ENCODE data around the gene PI4KB. TPM values are rescaled to one million over a fixed set of nuclear protein-coding genes. Genes with fewer than 3 reads are reported as not detected.

Gene PI4KB
- polyA plus RNA-seq, 1 of the 3 experiments (the other 2 are of a cell fraction), result 62.9 TPM

GRCh38 chr1:151259351-151259750 lies 67.9 kb downstream of the PI4KB start:
- DNase-seq, result no peak
- POLR2A ChIA-PET, result interaction anchor here (1.0 kb wide), 1 partner anchor 70 kb away, joined by 3 read pairs; the partner anchor contains the start of gene VPS72
- CTCF ChIA-PET, result interaction anchor here (0.9 to 1.4 kb wide), 2 partner anchors 7 to 81 kb away, joined by 4 to 5 read pairs; no protein-coding TSS in a partner anchor

GRCh38 chr1:151255381-151255780 lies 71.8 kb downstream of the PI4KB start:
- H3K4me3 ChIP-seq (ENCODE audit: low read depth in 2 of 2, low read length in 1 of 2), result peak overlapping the region; percentile 58 to 76
- H3K4me2 ChIP-seq, result peak overlapping the region; percentile 84
- peaks cover 60% of the 10 kb centered on the region for H3K79me2 ChIP-seq (ENCODE audit: insufficient read depth)
- H3K27ac ChIP-seq (ENCODE audit: low read depth in 2 of 2, low read length in 1 of 2), result peak overlapping the region; percentile 72 to 87
- no peak overlapping the region for H2AFZ ChIP-seq (ENCODE audit: low read depth)
- ChIA-PET CTCF (interaction anchor here (1.0 to 1.6 kb wide), 3 partner anchors 18 to 156 kb away, joined by 3 to 5 read pairs (median 4); partner anchors contain the start of gene ZNF687), POLR2A (interaction anchor here (0.9 to 1.8 kb wide), 4 partner anchors 26 to 566 kb away, joined by 3 to 11 read pairs (median 5); partner anchors contain the start of genes VPS72 and ZNF687)
- peaks cover 15% of the 10 kb centered on the region; the same call in 1 of the 2 replicates for H4K20me1 ChIP-seq (ENCODE audit: insufficient read depth)
- H3K27me3 ChIP-seq (ENCODE audit: insufficient read depth), result no peaks in the 10 kb centered on the region
- TF ChIP-seq EP300 (IDR thresholded peaks at IDR 0.05; ENCODE audit: borderline replicate concordance in 1 of 2, low read depth in 1 of 2, low read length in 1 of 2), result no peak
- TF ChIP-seq ELF1 (IDR thresholded peaks at IDR 0.05), result no peak
- no peak for TF ChIP-seq EZH2phosphoT487 (IDR thresholded peaks at IDR 0.05; ENCODE audit: borderline replicate concordance, low read depth)
- no peak for TF ChIP-seq GABPA (IDR thresholded peaks at IDR 0.05; ENCODE audit: low read depth)
- no peak for TF ChIP-seq ZBTB33 (IDR thresholded peaks at IDR 0.05; ENCODE audit: borderline replicate concordance, low read depth)
- no peak for TF ChIP-seq CHD2 (IDR thresholded peaks at IDR 0.05; ENCODE audit: low read length, partially characterized antibody)
- TF ChIP-seq SMC3 (IDR thresholded peaks at IDR 0.05; ENCODE audit: low read depth, low read length), result no peak
- no peak for TF ChIP-seq IRF3 (IDR thresholded peaks at IDR 0.05; ENCODE audit: low read depth, low read length)
- TF ChIP-seq YY1 (IDR thresholded peaks at IDR 0.05; ENCODE audit: low read depth), result no peak
- TF ChIP-seq GATA2 (CRISPR knock-in tag; IDR thresholded peaks at IDR 0.05), result no peak
- TF ChIP-seq USF2 (IDR thresholded peaks at IDR 0.05; ENCODE audit: borderline replicate concordance, low read depth, low read length), result no peak
- TF ChIP-seq TAF1 (IDR thresholded peaks at IDR 0.05; ENCODE audit: borderline replicate concordance, low read depth, low read length), result no peak
- no peak for TF ChIP-seq SIN3A (IDR thresholded peaks at IDR 0.05; ENCODE audit: borderline replicate concordance, low read depth, low read length)
- no peak for TF ChIP-seq PBX3 (IDR thresholded peaks at IDR 0.05)
- TF ChIP-seq POLR2AphosphoS5 (IDR thresholded peaks at IDR 0.05; ENCODE audit: low read depth, low read length), result no peak
- H3K36me3 ChIP-seq (replicated peaks in 1 of 2; ENCODE audit: control insufficient read depth in 1 of 2, insufficient read depth in 2 of 2, low read length in 1 of 2), result peaks cover 1 to 11% of the 10 kb centered on the region in 2 experiments
- H3K4me1 ChIP-seq (ENCODE audit: control insufficient read depth in 1 of 2, insufficient read depth in 2 of 2, low read depth in 1 of 2, low read length in 1 of 2), result peaks cover 0 to 4% of the 10 kb centered on the region in 2 experiments; a peak in 1 of 4 replicates
- peak overlapping the region; percentile 85 for H3K9ac ChIP-seq
- no peaks in the 10 kb centered on the region for H3K9me3 ChIP-seq
- H3K9me2 ChIP-seq, result no peaks in the 10 kb centered on the region
- WGBS (ENCODE audit: low lambda C conversion rate), result 10% methylated on average over 10 of the region's 10 CpGs
- H3F3A ChIP-seq (replicated peaks; ENCODE audit: insufficient read depth), result peaks cover 47% of the 10 kb centered on the region
- peak; percentile 9 for DNase-seq

More at GRCh38 chr1:151259351-151259750, 67.9 kb downstream of the PI4KB start:
- no peak overlapping the region for H3K4me2 ChIP-seq
- peaks cover 11% of the 10 kb centered on the region for H3F3A ChIP-seq (replicated peaks; ENCODE audit: insufficient read depth)
- H3K9ac ChIP-seq, result no peak overlapping the region
- peaks cover 82% of the 10 kb centered on the region for H3K79me2 ChIP-seq (ENCODE audit: insufficient read depth)
- no peak overlapping the region for H3K27ac ChIP-seq (ENCODE audit: low read depth in 2 of 2, low read length in 1 of 2)
- no peaks in the 10 kb centered on the region for H3K9me2 ChIP-seq
- WGBS (ENCODE audit: low lambda C conversion rate), result 94% methylated on average over 2 of the region's 2 CpGs
- peaks cover 12 to 28% of the 10 kb centered on the region in 2 experiments for H3K36me3 ChIP-seq (replicated peaks in 1 of 2; ENCODE audit: control insufficient read depth in 1 of 2, insufficient read depth in 2 of 2, low read length in 1 of 2)
- H3K27me3 ChIP-seq (ENCODE audit: insufficient read depth), result no peaks in the 10 kb centered on the region
- peaks cover 0 to 4% of the 10 kb centered on the region in 2 experiments; a peak in 1 of 4 replicates for H3K4me1 ChIP-seq (ENCODE audit: control insufficient read depth in 1 of 2, insufficient read depth in 2 of 2, low read depth in 1 of 2, low read length in 1 of 2)
- no peak overlapping the region for H3K4me3 ChIP-seq (ENCODE audit: low read depth in 2 of 2, low read length in 1 of 2)
- H4K20me1 ChIP-seq (ENCODE audit: insufficient read depth), result peaks cover 17% of the 10 kb centered on the region; the same call in 1 of the 2 replicates
- no peaks in the 10 kb centered on the region for H3K9me3 ChIP-seq
- TF ChIP-seq RCOR1 (IDR thresholded peaks at IDR 0.05; ENCODE audit: low read length) (no peak), RXRA (IDR thresholded peaks at IDR 0.05; ENCODE audit: borderline replicate concordance, low read depth) (no peak), USF2 (IDR thresholded peaks at IDR 0.05; ENCODE audit: borderline replicate concordance, low read depth, low read length) (no peak), FOXJ3 (CRISPR knock-in tag; IDR thresholded peaks at IDR 0.05) (no peak)
- no peak overlapping the region for H2AFZ ChIP-seq (ENCODE audit: low read depth)
